Endothelial cell of hepatic sinusoid (primary cell): ENCODE measurements around the gene SPRED1.
"Not testable (repeated sequence)": the region's sequence is repeated elsewhere in the genome, so short reads cannot be mapped to it uniquely, and the experiment has no call there.

ENCODE experiments used
- in situ Hi-C: cut with HindIII; loops from 2 replicates; pipeline ENCODE4 v1.10.0; 2017; ENCODE audit warnings: low sequenced_read_pairs

SPRED1 gene

DNA sequence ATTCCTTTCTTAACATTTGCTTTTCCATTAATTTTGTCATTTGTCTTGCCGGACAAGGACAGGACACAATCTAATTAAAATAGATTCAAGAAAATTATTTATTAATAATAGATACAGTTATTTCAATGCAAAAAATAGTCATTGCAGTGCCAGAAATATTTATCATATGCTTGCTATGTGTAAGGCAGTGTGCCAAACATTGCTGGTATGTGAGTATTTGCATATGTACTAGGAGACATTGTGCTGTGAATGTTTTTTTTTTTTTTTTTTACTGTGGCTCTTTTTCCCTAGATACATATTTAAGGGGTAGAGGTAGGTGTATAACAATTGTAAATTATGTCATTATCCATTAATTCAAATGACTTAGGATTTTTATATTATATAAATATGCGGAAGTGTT, 23.3 kb downstream of the SPRED1 start:
- in situ Hi-C loops = no loop called here

DNA sequence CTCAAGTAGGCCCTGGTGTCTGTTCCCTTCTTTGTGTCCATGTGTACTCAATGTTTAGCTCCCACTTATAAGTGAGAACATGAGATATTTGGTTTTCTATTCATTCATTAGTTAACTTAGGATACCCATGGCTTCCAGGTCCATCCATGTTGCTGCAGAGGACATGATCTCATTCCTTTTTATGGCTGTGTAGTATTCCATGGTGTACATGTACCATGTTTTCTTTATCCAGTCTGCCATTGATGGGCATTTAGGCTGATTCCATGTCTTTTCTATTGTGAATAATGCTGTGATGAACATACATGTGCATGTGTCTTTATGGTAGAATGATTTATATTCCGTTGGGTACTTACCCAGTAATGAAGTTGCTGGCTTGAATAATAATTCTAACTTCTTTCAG, 24.6 kb downstream of the SPRED1 start:
- in situ Hi-C loops = not testable (repeated sequence)

DNA sequence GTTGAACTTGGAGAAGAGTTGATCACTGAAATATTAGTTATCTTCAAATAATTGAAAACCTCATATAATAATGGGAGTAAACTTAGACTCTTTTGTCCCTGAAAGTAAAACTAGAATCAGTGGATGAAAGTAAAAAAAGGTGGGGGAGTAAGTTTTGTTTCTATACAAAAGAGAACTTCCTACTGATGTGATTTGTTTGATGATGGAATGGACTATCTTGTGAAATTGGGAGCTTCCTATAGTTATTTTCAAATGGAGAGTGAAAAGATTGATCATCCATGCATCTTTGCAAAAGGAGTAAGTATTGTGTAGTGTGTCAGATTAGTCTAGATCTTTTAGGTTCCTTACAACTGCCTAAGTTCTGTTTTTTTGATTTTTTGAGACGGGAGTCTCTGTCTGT, 28.4 kb downstream of the SPRED1 start:
- in situ Hi-C loops = no loop called here

DNA sequence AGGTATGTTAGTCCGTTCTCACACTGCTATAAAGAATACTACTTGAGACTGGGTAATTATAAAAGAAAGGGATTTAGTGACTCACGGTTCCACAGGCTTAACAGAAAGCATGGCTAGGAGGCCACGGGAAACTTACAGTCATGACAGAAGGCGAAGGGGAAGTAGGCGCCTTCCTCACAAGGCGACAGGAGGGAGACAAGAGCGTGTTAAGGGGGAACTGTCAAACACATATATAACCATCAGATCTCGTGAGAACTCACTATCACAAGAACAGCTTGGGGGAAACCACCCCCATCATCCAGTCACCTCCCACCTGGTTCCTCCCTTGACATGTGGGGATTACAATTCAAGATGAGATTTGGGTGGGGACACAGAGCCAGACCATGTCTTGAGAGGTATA, 30.4 kb downstream of the SPRED1 start:
- in situ Hi-C loops = no loop called here

DNA sequence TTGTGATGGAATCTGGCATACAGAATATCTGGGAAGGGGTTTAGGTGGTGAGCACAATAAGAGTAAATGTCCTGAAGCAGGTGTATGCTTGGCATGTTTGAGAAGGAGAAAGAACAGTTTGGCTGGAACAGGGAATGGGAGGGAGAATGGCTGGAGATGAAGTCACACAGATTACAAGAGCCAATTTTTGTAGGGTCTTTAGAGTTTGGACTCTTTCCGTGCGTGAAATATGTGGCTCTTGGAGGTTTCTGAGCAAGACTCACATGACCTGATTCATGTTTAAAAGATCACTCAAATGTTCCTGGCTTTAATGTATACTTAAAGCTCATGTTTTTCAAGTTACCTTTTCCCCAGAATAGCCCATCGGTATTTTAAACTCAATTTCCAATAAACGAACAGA, 32.8 kb downstream of the SPRED1 start:
- in situ Hi-C loops = no loop called here

DNA sequence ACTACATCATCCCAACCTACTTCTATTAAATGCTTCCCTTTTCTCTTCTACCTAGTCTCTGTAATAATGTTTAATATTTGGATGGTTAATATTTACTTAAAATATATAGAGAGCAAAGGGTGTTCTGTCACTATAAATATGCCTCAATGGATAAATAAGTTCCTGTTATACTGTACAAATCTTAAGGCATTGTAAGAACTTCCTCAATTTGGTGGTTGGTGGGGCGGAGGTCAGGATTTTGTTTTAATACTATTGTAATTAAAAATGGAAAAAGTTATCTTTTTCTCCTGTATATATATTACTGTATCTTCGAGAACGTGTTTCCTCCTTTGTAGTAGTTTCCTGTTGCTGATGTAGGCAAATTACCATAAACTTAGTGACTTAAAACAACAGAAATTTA, 41.5 kb downstream of the SPRED1 start:
- in situ Hi-C loops = no loop called here

DNA sequence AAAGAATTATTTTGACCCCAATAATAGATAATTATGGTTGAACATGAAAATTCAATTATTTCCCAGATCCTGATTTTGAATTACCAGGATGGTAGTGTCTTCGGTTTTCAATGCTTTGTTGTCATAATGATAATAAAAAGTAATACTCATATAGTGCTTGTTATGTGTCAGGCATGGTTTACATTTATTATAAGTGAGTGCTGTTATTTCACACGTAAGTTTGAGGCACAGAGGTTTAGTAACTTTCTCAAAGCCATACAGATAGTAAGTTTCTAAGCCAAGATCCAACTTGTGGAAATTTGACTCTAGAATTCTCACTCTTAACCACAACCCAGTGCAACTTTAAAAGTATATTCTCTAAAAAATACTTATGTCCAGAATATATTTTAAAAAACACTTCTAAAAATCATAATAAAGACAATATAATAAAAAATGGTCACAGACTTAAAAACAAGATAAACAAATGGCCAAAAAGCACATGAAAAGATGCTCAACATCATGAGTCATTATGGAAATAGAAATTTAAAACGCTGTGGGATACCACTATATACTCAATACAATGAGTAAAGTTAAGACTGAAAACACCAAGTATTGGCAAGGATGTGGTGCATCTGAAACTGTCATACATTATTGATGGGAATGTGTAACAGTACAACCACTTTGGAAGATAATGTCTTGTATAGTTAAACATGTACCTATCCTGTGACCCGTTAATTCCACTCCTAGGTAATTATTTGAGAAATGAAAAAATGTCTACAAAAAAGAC, 45.2 kb downstream of the SPRED1 start:
- in situ Hi-C loops = no loop called here

DNA sequence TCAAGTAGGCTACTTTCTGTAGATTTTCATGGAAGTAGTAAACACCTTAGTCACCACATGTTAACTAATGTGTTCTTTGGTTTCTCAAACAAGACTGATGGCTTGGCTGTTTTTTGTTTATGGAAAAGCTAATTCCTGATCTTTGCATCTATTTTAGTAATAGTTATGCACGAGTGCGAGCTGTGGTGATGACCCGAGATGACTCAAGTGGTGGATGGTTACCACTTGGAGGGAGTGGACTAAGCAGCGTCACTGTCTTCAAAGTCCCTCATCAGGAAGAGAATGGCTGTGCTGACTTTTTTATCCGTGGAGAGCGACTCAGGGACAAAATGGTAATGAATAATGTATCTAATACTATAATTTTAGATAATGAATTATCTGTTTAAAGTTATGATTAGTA, 46.6 kb downstream of the SPRED1 start:
- in situ Hi-C loops = no loop called here

DNA sequence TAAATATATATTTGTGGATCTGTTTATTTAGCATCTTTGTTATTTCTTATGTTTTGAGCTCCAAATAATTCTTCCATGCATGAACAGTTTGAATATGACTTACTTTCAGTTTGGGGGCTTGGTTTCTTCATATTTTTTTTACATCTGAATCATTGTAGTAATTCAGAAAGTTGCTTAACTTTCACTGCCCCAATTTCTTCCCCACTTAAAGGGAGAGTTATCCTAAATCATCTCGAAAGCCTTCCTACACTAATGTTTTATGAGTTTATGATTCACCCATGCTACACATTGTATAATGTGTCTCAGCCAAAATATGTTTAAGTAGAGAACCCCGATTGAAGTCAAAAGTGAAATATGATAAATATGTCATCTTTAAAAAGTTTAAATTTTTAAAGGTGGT, 47.8 kb downstream of the SPRED1 start:
- in situ Hi-C loops = no loop called here

DNA sequence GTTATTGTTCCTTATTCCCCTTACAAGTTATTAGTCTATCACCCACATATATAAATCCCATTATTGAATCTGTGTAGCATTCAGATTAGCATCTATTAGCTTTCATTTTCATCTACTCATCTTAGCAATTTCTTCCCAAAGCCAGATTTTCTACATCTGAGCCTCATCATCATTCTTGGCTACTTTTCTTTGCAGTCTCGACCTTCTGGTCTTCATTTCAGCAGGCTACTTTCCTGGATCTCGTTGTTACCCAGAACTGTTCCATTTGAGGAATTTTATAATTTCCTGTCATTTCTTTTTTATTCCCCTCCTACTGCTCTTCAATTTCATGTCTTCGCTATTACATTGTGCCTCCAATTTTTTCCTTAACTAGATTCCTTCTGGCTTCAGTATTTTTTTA, 51.8 kb downstream of the SPRED1 start:
- in situ Hi-C loops = no loop called here

DNA sequence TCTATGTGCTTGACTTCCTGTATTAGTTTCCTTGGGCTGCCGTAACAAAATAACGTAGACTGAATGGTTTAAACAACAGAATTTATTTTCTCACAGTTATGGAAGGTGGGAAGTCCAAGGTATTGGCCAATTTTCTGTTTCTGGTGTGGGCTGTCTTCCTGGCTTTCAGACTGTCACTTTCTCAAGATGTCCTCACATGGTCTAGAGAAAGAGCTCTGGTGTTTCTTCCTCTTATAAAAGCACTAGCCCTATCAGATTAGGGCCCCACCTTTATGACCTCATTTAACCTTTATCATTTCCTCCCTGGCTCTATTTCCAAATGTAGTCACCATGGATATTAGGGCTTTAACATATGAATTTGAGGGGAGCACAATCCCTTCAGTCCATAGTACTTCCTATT, 54.6 kb downstream of the SPRED1 start:
- in situ Hi-C loops = no loop called here

DNA sequence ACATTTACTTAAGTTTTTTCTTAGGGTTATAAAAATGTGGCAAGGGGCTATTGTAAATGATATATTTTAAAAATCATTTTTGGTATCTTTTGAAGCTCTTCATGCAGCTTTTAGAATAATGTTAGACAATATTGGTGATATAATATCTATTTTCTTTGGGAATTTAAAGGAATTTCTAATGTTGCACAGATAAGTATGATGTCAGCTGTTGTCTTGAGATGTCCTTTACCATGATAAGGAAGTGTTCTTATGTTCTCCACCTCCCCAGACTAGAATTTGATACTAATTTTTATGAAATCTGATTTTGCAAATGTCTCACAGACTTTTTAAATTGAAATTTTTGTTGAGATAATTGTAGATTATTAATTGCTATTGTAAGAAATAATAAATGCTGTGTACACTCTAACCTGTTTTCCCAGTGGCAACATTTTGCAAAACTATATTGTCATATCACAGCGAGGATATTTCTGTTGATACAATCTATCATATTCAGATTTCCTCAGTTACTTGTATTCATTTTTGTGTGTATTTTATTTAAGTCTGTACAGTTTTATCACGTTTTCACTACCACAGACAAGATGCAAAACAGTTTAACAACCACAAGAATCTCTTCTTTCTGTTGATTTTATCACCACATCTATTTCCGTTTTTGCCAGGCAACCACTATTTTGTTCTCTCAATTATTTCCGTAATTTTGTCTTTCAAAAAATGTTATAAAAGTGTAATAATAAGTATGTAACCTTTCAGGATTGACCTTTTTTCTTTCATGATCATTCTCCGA, 55.4 kb downstream of the SPRED1 start:
- in situ Hi-C loops = no loop called here

DNA sequence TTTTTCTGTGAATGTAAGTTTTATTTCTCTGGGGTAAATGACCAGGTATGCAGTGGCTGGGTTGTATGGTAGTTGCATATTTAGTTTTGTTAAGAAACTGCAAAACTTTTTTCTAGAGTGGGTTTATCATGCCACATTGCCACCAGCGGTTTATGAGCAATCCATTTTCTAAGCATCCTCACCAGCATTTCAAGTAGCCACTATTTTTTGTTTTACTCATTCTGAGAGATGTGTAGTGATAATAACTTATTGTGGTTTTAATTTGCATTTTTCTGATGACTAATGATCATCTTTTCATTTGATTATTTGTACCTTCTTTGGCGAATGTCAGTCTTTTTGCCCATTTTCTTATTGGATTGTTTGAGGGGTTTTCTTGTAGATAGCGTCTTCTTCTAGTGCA, 56.2 kb downstream of the SPRED1 start:
- in situ Hi-C loops = no loop called here

DNA sequence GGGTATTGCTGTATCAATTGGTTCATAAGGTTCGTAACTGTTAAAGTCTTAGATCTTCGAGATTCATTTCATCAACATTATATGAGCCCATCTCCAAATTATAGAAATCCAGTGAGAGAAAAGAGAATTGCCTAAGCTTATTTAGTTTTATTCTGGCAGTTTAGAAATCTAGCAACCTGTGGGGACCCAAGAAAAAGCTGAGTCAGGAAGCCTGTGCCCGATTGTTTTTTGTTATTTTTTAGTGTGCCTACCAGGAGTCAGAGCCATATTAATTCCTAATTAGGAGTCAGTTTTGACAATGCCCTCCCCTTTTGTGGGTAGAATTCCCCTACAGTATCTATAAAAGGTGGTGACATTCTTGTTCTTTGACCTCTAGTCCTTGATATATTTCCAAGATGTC, 59.6 kb downstream of the SPRED1 start:
- in situ Hi-C loops = no loop called here

DNA sequence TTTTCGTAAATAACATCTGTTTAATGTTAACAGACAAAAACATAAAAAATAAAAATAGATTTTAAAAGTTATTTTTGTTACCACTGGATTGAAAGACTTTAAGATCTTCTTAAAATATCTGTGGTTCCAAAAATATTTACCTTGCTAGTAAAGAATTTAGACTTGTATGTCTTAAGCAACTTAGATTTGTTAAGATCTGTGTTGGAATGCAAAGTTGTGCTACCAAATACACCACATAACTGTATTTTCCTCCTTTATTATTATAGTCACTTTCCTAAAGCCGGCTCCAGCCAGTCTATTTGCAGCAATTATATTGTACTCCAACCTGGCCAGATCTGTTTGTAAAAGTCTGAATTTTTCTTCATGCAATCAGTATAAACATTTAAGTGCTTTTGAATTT, 63.7 kb downstream of the SPRED1 start:
- in situ Hi-C loops = no loop called here

DNA sequence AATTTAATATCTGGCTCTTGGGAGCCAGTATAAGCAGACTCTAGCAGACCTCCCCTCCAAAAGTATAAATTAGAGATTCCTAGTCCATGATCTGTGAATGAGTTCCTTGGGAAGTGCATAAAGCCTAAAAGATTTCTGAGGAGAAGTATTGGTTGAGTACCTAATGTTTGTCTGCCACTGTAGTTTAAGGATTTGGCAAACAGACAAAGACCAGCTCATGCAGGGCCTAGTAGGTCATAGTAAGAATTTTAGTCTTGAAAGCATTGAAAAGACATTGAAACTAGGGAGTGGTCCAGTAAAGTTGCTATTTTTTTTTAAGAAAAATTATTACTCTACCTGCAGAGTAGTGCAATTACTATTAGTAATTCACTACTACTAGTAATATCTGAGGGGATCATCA, 67.5 kb downstream of the SPRED1 start:
- in situ Hi-C loops = no loop called here

DNA sequence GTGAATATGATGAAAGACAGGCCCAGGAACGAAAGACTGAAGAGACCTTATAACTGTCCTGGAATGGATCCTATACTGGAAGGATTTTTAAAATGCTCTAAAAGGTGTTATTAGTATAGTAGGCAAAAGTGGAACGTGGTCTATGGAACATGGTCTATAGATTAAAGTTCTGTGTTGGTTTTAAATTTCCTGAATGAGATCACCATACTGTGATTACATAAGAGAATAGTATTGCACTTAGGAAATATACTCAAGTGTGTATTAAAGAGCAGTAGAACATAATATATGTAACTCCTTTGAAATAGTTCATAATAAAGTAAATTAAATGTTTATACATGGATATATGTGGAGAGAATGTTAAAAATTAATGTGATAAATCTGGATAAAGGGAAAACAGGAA, 68.2 kb downstream of the SPRED1 start:
- in situ Hi-C loops = no loop called here

DNA sequence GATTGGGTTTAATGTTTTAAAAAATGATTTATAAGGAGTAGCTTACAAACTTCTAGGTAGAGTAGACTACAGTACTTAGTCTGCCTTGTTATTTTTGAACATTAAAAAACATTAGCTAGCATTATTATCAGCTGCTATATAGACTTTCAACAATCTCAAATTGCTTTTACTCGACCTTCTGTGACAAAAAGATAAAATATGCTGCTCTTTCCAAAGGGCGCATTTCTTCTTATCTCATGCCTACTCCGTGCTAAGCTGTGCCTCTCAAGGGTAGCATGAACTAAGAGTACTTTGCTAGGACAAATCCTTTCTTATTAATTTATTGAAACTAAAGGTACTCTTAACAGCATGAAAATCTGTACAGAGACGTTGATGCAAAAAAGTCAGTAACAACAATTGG, 71.3 kb downstream of the SPRED1 start:
- in situ Hi-C loops = no loop called here

DNA sequence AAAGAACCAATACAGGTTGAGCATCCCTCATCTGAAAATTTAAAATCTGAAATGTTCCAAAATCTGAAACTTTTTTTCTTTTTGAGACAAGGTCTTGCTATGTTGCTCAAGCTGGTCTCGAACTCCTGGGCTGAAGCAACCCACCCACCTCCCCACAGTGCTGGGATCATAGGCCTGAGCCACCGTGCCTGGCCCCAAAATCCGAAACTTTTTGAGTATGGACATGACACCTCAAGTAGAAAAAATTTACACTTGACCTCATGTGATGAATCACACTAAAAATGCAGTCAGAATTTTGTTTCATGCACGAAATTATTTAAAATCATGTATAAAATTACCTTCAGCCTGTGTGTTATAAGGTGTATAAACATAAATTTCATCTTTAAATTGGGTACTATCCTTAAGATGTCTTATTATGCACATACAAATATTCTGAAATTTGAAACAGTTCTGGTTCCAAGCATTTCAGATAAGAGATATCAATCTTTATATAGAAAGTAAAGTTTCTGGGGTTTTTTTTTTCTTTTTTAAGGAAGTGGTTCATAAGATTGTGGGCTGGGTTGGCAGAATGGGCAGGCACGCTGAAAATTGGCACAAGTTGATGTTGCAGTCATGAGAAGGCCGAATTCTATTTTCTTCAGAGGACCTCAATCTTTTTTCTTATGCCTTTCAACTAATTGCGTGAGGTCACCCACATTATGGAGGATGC, 72.5 kb downstream of the SPRED1 start:
- in situ Hi-C loops = no loop called here

DNA sequence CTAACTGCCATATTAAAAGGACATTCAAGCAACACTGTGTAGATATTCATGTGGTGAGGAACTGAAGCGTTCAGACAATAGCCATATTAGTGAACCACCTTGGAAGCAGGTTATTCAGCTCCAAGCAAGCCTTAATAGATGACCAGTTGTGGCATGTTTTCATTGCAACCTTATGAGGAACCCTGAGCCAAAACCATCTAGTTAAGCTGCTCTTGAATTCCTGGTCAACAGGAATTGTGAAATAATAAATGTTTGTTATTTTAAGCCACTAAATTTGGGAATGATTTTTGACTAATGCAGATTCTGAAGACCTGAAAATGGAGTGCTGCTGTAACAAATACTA, 73.0 kb downstream of the SPRED1 start:
- in situ Hi-C loops = no loop called here

DNA sequence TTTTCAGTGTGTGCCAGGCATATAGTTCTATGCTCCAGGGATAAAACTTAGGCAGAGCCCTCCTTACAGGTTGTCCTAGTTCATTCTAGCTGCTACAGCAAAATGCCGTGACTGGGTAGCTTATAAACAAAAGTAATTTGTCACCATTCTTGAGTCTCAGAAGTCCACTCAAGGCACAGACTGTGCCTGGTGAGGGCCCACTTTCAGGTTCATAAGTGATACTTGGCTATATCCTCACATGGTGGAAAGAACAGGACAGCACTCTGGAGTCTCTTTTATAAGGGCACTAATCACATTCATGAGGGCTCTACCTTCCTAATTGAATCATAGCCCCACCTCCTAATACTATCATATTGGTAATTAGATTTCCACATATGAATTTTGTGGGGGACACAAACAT, 80.1 kb downstream of the SPRED1 start:
- in situ Hi-C loops = no loop called here

DNA sequence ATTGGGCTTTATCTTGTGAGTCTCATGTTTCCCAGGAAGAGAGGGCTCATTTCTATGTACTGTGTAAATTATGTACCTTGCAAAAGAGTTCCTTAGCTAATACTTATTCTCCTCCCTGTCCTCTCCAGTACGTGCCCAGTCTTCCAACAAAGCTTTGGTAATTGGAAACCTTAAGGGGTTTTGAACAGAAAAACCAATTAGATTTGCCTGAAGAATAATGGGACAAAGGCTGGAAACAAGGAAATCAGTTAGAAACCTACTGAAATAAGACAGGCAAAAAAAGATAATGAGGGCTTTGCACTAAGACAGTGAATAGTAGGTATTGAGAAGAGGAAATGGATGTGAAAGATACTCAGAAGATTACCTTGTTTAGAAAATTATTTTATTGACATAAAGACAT, 82.5 kb downstream of the SPRED1 start:
- in situ Hi-C loops = loop anchor here (5.0 kb wide), 1 partner anchor 88 kb away; no protein-coding TSS in a partner anchor
